GM19463 (cell line): ENCODE data around the gene NR2F1-AS1.

Source experiments
- ATAC-seq: cut with Tn5 transposase; IDR thresholded peaks from one replicate; pipeline ENCODE4 v1.9.1; 2021; ENCODE audit warnings: mild to moderate bottlenecking, moderate library complexity; ENCODE audit not compliant: unreplicated experiment

NR2F1-AS1 gene

DNA sequence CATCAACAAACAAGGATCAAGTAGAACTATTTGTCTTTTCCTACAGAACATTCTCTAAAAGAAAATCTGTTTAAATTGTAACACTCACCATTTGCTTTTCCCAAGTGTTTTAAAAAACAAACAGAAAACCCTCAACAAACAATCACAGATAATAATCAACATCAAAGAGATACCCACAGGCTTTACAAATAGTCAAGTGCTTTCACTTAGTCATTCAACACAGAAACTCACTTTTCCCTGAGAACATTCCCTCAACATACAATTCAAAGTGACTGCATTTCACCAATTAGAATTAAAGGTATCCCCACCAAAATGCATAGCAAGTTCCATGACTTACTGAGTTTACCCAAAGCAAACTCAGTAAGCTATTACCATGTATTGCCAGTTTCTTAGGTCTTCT is 144.9 kb downstream of the NR2F1-AS1 start:
- no peak for ATAC-seq

DNA sequence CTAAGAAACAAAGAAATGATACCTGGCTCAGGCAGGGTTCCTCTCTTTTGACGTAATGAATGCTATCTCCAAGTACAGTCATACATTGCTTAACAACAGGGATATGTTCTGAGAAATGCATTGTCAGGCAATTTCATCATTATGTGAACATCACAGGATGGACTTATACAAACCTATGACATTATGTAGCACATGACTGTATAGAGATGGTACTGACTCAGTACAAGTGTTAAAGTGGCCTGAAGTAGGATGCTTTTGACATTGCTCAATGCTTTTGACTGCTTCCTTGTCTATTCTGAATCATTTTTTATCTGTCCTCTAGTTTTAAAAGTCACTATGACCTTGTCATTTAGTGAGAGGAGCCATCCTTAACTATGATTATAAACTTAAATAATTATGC is 147.6 kb downstream of the NR2F1-AS1 start:
- no peak for ATAC-seq

DNA sequence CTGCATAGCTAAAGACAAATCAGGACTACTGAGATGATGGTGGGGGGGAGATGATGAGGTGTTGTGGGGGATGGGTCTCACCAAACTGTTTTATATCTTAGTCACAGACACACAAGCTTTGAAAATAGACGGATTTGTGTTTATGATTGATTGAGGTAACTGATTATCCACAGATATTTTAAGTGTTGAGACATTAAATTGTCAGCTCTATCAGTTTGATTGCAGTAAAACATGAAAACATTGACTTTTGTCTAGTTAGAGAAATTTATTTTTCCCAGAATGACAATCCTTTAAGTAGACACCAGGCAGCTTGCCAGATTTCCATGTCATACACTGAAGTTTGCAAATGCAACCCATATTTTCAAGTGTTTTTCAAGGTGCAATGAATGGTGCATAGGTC is 149.8 kb downstream of the NR2F1-AS1 start:
- no peak for ATAC-seq

DNA sequence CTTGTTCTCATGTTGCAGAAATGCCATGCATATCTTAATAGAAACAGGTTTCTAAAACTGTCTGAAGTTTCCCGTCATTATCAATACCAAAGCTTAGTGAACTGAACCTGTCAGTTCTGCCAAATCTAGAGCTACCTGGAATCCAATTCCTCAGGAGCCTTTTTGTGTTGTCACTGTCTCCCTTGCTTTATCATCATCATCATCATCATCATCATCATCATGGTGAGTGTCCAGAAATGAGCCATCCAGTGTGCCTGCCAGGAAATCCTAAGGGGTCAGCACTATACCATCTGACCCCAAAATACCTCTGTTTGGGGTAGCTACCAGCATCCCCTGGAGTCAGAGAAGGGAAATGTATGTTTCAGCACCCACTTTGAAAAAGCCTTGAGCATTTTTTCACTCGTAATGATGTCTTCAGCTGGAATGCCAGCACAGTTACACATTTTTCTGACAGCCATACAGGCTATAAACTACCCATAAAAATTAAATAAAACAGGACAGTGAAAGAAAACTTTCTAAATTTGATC is 150.3 kb downstream of the NR2F1-AS1 start:
- no peak for ATAC-seq

DNA sequence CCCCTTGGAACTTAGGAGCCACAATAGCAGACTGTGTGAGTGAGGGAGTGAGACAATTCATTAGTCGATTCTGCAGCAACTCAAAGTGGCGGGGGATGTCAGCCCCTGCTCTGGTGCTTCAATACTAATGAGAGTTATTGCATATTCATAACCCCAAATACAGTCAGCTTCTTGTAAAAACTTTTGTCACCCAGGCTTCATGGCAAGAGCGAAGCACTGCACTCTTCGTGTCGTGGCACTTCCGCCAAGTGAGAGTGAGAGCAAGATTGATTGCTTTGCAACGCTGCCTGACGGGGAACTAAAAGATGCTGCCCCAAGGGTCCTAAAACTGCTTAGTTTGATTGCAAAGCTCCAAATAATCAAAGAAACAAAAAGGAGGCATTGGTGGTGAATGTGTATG is 150.9 kb downstream of the NR2F1-AS1 start:
- ATAC-seq = no peak

DNA sequence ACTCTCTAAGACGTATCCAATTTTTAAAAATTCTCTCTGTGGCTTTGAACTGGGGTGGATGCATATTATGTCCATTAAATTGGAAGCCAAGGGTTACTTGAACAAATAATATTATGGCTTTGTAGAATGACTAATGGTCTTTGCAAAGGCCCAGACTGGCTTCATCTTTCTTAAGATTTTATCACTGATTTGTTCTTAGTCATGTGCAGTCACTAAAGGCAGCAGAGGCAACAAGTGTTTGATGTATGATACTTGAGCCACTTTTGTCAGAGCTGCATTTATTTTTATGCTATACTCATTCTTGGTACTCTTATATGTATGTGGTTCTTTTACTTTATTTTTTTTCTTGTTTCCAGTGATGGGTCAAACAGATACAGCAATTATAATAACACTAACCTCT is 152.2 kb downstream of the NR2F1-AS1 start:
- ATAC-seq = no peak

DNA sequence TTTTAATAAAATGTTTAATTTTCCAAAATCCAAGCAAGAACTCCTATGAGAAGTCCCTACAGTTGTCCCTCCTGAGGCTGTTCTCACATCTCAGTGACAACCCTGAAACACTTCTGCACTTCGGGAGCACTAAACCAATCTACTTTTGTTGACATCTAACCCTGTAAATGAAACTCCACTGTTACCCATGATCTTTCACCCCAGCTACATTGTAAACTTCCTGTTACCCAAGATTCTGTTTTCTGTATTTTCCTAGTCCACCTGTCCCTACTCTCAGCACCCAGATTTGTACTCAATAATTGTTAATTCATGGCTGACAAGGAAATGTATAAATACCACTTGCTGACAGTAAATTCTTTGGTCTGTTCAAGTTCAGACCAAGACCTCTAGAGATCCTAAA is 153.7 kb downstream of the NR2F1-AS1 start:
- no peak for ATAC-seq

DNA sequence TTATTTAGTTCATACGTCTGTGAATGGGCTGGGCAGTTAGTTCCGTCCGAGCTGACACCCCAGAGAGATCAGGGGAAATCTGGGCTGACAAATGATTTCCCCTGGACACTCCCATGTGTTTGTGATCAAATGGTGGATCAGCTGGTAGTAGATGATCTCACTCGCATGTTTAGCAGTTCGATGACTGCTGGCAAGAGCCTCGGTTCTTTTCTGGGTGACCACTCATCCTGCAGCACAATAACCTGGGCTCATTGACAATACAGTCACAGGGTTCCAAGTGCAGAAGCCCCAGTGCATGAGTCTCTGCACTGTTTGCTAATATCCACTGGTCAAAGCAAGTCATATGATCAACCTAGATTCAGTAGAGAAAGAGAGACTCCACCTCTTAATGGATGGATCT is 155.9 kb downstream of the NR2F1-AS1 start:
- ATAC-seq = no peak

DNA sequence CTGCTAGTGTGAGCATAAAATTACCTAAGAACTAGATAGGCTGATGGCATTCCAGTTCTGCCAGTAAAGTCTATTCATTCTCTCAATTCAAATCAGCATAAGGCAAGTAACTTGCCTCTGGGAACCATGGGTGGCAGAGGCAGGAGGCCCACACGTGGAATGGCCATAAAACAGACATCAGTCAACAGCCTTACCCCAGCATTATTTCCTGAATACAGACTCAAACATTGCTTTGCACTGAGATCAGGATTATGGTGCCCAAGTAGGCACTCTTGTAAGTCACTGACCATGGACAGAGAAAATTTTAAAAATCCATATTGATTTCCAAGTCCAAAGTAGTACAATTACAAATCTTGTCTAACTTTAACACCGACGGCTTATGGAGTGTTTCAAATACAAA is 157.7 kb downstream of the NR2F1-AS1 start:
- ATAC-seq = no peak

DNA sequence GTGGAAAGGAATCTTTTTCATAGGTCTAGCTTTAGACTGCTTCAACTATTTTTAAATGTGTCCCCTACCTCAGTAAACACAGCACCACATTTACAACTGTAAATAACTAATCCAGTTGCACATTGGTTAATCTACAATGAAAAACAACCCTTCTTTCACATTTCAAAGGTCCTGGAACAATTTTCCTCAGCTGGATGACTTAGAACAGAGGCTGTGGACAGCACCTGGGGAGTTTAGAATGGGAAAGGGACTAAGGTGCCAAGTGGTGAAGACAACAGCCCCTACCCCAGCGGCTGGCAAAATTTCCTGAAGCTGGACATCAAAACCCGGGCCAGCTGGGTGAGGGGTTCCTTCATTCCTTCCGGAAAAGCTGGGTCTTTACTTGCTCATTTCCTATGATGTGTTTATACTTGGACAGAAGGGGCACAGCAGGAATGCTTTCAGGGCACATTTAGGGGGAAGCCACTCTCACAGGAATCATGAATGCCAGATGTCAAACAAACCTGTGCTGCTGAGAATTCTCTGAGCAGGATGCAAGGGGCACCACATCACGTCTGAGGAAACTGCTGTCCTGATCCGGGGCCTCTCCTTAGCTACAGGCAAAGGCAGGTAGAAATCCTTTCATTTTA is 158.3 kb downstream of the NR2F1-AS1 start:
- no peak for ATAC-seq

DNA sequence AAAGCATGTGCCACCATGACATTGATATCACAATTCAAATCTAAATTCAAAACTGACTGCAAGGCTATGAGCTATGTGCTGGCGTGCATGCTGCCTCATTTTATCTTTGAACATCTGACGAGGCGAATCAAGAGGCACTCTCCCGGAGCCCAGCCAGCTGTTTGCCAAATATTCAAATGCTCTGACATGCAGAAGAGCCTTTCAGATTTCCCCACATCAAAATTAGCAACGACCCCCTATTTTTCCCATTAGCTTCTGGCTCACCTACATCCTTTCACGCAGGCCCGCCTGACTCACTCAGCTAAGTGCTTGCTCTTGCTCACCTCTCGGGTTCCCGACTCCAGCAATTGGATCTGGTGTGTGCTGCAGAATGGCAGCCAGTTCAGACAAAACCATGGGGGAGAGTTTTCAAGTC is 159.0 kb downstream of the NR2F1-AS1 start:
- no peak for ATAC-seq

DNA sequence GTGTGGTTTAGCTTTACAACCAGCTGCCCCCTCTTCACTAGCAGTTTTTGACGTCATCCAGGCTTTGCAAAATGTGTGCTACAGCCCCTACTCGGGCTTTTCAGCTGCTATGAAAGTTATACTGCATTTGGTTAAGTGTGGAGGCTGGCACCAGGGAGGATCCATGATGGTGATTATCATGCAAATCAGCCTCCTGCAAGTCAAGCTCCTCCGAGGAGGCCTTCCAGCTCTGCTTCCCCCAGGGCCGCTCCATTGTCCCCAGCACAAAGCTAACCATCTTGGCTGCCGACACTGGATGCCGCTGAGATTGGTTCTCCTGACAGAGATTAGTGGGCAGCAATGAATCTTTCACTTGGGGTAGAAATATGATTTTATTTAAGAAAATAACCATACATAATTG is 159.6 kb downstream of the NR2F1-AS1 start:
- no peak for ATAC-seq

DNA sequence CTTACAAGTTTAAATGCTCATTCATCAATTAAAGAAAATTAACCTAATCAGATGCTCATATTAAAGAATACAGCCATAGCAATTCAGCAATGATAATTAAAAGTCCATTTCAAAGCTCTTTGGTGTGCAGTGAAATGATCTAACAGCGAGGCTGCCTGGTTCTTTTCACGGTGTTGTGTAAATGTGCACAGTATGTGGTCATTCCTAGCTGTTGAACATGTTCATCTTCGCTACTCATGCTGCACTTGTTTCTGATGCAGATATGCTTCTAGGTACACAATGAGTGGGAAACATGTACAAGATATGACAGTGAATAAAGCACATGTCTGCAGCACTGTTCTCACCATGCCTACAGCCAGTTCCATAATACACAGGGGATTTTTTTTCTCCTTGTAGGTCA is 163.5 kb downstream of the NR2F1-AS1 start:
- ATAC-seq = no peak

DNA sequence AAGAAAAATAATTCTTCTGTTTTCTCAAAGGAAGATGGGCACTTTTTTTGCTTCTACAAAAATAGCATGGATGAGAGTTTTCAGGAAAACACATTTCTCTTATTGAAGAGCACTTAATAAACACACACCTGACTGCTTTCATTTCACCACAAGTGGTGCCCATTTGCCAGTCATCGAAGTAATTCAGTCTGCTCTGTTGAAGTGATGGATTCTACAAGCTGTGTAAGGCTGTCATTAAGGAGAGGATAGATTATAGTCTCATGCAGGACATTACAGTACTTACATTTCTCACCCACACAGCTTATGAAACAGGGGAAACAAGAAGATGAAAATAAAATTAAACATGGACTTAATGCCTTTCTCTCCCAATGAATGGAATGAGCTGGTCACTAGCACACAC is 165.2 kb downstream of the NR2F1-AS1 start:
- ATAC-seq = no peak

DNA sequence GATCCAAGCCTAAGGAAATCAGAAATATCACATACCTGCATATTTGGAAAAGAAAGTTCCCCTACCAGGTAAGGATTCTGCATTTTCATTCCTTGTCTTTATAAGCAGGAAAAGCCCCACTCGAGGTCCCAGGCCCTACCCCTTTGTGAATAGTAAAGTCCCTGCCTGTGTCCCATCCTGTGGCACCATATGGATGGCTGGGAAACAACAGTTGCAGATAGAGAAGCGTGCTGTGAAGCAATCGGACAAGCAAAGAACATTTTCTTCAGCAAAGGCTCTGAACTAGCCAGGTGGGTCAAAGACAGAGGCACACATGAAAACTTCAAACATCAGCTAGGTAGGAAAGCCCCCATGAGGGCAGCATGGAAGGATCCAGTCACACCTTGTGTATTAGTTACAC is 169.3 kb downstream of the NR2F1-AS1 start:
- no peak for ATAC-seq

DNA sequence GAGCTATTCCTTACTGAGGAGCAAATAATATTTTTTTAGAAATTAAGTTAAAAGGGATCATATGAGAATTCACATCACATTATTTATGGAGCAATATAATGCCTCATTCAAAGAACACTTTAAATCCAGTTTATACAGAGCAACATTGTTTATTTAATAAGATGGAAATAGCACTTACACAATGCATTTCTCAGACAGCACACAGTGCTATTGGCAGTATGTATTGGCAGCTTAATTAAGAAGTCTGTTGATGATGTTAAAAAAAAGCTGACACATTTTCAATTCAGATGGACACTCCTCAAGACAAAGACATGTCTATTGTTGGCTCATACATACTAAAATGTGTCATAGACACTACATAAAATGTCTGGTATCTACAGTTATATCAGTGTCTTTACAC is 171.3 kb downstream of the NR2F1-AS1 start:
- ATAC-seq = no peak

DNA sequence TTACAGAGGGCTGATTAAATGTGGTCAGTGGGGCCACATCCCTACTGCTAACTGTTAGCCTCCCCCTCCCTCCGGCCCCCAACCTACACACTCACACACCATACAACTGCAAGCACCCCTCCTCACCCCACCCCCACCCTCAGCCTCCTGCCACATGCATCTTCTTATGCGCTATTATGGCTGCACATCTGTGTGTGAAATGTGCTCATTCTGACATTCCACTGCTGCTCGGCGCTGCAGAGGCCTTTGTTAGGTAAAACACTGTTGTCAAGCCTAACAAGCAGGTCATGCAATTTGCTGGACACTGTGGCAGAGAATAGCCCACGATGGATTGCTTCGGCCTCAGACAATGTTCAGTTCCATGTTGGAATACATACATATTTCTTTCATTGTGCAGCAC is 173.6 kb downstream of the NR2F1-AS1 start:
- no peak for ATAC-seq

DNA sequence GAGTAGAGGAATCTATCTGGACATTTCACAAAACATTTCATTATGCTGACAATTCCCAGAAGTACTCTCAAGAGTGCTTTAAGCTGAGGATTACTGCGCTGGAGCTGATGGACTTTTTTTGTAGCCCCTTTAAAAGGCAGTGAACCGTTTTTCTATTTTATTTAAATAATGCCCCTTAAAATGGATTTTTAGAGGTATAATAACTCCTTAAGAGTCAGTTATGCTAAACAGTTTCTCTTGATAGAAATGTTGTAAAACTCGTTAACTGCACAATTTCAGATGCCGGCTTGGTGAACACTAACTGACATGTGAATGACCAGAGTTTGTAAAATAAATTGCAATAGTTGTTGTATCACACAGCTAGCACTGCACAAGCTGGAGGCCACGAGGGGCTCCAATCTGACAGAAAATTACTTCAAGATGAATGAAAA is 174.0 kb downstream of the NR2F1-AS1 start:
- no peak for ATAC-seq

DNA sequence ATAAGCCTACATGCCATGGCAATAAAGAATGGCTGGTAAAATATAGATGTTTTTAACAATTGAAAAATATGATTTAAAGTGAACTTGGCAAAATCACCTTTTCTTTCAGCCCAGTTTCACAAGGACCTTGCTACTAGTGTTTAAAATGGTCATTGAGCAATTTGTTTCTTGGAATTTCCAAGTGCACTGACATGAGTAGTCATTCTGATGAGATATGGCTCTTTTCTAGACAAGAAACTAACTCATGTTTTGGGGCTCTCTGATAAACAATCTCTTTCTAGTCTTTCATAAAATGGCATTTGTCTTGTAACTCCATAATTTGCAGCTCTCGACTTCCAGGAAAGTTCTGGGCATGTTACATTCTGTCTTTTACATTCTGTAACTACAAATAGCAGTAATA is 176.8 kb downstream of the NR2F1-AS1 start:
- no peak for ATAC-seq

DNA sequence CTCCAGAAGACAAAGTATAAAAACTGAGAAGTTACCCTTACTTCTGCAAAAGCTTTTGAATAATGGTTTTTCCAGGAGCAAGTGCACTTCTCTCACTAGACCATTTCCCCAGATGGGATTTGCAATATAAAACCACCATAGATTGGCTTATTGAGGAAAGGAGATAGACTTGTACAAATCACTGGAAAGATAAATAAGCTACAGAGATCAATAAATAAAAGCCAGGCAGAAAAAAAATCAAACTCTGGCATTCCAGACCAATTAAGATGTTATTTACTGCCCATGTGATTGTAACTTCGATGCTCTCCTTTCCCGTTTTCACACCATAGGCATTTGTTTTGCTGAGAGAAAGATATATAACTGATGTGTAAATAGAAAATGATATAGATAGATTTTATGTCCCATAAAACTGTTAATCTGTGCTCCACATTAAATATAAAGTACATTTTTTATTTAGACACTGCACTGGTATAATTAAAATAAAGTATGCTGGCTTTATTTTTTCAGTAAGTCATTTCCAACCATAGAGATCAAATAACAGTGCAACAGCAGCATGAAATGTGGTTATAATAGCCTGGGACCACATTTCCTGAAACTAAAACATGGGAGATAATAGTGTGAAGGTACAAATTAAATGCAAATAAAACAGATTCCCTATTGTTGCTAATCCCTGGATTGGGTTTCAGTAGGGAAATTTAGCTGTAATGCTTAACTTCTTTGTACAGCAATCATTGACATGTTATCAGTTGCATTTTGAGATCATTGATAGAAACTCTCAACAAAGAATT is 177.7 kb downstream of the NR2F1-AS1 start:
- ATAC-seq = no peak

DNA sequence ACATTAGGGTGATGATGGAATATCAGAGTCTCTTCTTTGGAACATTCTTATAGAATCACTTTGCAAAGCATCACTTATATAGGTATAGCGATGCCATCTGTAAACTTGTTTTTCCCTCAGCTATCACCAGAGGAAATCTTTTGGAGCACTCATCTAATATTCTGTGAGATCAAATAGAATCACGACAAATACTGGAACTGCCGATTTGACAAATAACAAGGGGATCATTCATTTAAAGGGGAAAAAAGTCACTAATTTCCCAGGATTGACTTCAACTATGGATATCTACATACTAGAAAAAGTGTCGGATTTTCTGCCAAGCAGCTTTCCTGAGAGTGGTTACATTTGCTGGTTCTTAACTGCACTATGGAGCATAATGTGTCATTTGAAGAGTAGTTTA is 178.6 kb downstream of the NR2F1-AS1 start:
- ATAC-seq = no peak

DNA sequence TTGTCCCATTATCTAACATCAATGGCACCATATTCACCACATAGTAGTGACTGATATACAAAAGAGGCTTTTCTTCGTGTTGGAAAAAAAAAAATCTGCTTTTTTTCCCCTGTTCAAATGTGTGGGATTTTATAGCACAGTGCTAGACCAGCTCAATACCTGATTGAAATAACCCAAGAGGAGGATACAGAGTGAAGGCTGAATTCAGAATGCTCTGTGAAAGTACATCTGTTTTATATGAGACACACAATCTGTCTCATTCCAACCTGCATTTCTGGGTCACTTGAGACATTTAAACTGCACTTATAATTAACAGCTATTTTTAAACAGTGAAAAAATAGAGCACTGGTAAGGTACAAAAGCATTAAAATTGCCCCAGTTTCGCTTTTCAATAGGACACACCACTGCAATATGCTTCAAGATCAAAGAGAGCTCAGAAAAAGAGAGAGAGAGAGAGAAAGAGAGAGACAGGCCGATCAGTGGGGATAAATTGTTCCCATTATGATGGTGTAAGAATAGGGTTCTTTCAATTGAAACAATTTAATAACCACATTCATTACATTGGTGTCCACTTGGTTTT is 179.3 kb downstream of the NR2F1-AS1 start:
- no peak for ATAC-seq
